Transverse colon (tissue), 4 donors: ENCODE results near the gene NLRC4.

Experiments
- POLR2AphosphoS5 ChIP-seq, 3 donors: sonication (generic); formaldehyde crosslinking; IDR thresholded peaks; one replicate each; pipeline ENCODE4 v1.6.1; 2016; ENCODE audit warnings: antibody characterized with exemption in 3 of 3
- TF ChIP-seq, protein P1 (sequence below), 5 experiments: fragments of 200-600 bp in 3 of 5; fragments of 450-650 bp in 2 of 5; sonication (generic) in 3 of 5; IDR thresholded peaks; 1 replicate in 2 of 5; 2 replicates in 3 of 5; pipeline ENCODE4 v1.5.1; 2016 to 2017; ENCODE audit warnings: antibody characterized with exemption in 5 of 5, inconsistent platforms in 3 of 5, mild to moderate bottlenecking in 2 of 5, moderate library complexity in 1 of 5

DNA sequence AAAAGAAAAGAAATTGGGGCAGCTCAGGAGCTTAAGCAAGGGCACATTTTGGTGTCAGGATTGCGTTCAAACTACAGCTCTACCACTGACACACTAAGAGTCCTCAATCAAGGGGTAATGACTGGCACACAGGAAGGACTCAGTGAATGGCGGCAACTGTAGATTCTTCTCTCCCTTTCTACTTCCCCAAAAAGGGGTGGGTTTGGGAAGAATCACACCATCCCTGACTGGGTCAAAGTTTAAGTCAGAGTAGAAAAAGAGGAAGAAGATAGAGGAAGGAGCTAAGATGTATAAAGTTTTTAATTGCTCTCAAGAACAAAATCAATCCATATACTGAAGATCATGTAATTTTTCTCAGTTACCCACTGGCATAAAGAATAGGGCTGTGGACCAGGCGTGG is 2.6 kb downstream of the NLRC4 start:
- TF ChIP-seq, protein P1, sequence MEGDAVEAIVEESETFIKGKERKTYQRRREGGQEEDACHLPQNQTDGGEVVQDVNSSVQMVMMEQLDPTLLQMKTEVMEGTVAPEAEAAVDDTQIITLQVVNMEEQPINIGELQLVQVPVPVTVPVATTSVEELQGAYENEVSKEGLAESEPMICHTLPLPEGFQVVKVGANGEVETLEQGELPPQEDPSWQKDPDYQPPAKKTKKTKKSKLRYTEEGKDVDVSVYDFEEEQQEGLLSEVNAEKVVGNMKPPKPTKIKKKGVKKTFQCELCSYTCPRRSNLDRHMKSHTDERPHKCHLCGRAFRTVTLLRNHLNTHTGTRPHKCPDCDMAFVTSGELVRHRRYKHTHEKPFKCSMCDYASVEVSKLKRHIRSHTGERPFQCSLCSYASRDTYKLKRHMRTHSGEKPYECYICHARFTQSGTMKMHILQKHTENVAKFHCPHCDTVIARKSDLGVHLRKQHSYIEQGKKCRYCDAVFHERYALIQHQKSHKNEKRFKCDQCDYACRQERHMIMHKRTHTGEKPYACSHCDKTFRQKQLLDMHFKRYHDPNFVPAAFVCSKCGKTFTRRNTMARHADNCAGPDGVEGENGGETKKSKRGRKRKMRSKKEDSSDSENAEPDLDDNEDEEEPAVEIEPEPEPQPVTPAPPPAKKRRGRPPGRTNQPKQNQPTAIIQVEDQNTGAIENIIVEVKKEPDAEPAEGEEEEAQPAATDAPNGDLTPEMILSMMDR (IDR thresholded peaks at IDR 0.05): no peak
- TF ChIP-seq POLR2AphosphoS5 (IDR thresholded peaks at IDR 0.05): no peak
